Measurements from ENCODE around the gene APC2.
A peak's percentile ranks its signal among the peaks of the same experiment; 100 is the strongest.

Gene APC2

GRCh38 chr19:1449467-1450442, at the start of gene APC2:
TSS of gene APC2 (plus strand) at chr19:1450121. CDS start at chr19:1453002, 2,881 bp downstream.
- DNase-seq, result no peak

GRCh38 chr19:1400281-1401137, 49.4 kb upstream of the APC2 start:
- no peak for DNase-seq

- DNase-seq, result peak; percentile 73
These were observed 48.6 kb upstream of the APC2 start, which contains the start of gene GAMT for GRCh38 chr19:1401138-1401888. TSS of gene GAMT (minus strand) at chr19:1401542. CDS start at chr19:1401476, 66 bp downstream.

- no peak for DNase-seq
These were observed 48.1 kb upstream of the APC2 start for GRCh38 chr19:1401889-1402217.

- DNase-seq, result no peak
These were observed 47.4 kb upstream of the APC2 start for GRCh38 chr19:1402411-1403070.

- peak; percentile 100 for DNase-seq
These were observed 43.0 kb upstream of the APC2 start for GRCh38 chr19:1406774-1407527.

- DNase-seq, result no peak
These were observed 42.2 kb upstream of the APC2 start, which contains the start of gene DAZAP1 for GRCh38 chr19:1407528-1408299. TSS of gene DAZAP1 (plus strand) at chr19:1407586. CDS start at chr19:1407774, 188 bp downstream.

GRCh38 chr19:1408300-1409203, 41.4 kb upstream of the APC2 start:
- peak; percentile 69 for DNase-seq

- DNase-seq, result no peak
These were observed 40.5 kb upstream of the APC2 start for GRCh38 chr19:1409204-1410005.

GRCh38 chr19:1410136-1410786, 39.7 kb upstream of the APC2 start:
- DNase-seq, result no peak

- no peak for DNase-seq
These were observed 39.1 kb upstream of the APC2 start for GRCh38 chr19:1410789-1411188.

- DNase-seq, result no peak
These were observed 38.4 kb upstream of the APC2 start for GRCh38 chr19:1411255-1412191.

- DNase-seq, result no peak
These were observed 37.5 kb upstream of the APC2 start for GRCh38 chr19:1412323-1412923.

GRCh38 chr19:1412995-1413800, 36.7 kb upstream of the APC2 start:
- no peak for DNase-seq

GRCh38 chr19:1416014-1416841, 33.7 kb upstream of the APC2 start:
- DNase-seq, result no peak

Data from activated T-cell treated with anti-CD3 and anti-CD28 coated beads, Interleukin-2, amount 50 U/mL, for 1 hour (primary cell).